Activated T-helper 2 cell treated with anti-CD3 and anti-CD28 coated beads, Interferon-gamma antibody, Interleukin-2, Interleukin-4, amounts not matched to agents 10 μg/mL and 5 μg/mL and 100 μg/mL, durations not matched to agents 14 hours and 24 hours and 36 hours (primary cell): ENCODE results near the gene VSIG2. TPM values are rescaled to one million over a fixed set of nuclear protein-coding genes. Genes with fewer than 3 reads are reported as not detected.

Experiments
- DNase-seq: peaks from one replicate; pipeline ENCODE4 v3.0.0; 2021; ENCODE audit warnings: low spot score
- H3K27ac Mint-ChIP-seq: one replicate; pipeline ENCODE4 v1.8.0; 2021; ENCODE audit warnings: mixed read lengths
- H3K27me3 Mint-ChIP-seq: one replicate; pipeline ENCODE4 v1.8.0; 2021; ENCODE audit warnings: low read depth, mixed read lengths
- H3K36me3 Mint-ChIP-seq: one replicate; pipeline ENCODE4 v1.8.0; 2021; ENCODE audit warnings: low read depth, mixed read lengths
- H3K4me1 Mint-ChIP-seq: one replicate; pipeline ENCODE4 v1.8.0; 2021; ENCODE audit warnings: low read depth, mixed read lengths
- H3K4me3 Mint-ChIP-seq: one replicate; pipeline ENCODE4 v1.8.0; 2021; ENCODE audit warnings: low read depth, mild to moderate bottlenecking, moderate library complexity, mixed read lengths
- H3K9me3 Mint-ChIP-seq: one replicate; pipeline ENCODE4 v1.8.0; 2021; ENCODE audit warnings: mixed read lengths
- intact Hi-C: fragments of 100-400 bp; cut with micrococcal nuclease; formaldehyde crosslinking; loops from one replicate; pipeline ENCODE4 v1.15.1; 2023
- total RNA-seq: library from RNA; stranded (reverse); gene quantifications from 2 replicates; pipeline ENCODE4 v1.2.3, GENCODE V29; 2022

Gene VSIG2
- total RNA-seq, 1 donor from 2014 or later = not detected

DNA sequence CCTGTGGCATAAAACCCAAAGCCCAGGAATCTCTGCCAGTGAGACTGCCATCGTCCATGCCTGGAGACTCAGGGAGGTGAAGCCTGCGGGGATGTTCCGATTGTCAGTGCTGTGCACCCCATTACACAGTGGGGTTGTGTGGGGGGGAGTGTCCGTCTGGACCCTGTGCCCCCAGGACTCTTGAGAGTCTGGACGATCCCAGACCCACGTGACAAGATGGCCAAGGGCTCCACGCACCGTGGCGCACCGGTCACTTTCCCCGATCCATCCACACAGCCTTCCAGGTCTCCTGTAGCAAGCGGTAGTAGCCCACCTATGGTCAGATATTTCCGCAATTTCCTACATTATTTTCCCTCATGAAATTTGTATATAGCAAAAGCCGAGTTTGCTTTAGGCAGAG is 33.3 kb downstream of the VSIG2 start:
- intact Hi-C loops = no loop called here
- no peak for DNase-seq
- Mint-ChIP-seq H3K27ac (no peak overlapping the region), H3K4me3 (no peak overlapping the region), H3K36me3 (no peaks in the 10 kb centered on the region), H3K4me1 (peaks cover 8% of the 10 kb centered on the region), H3K9me3 (no peaks in the 10 kb centered on the region), H3K27me3 (peaks cover 72% of the 10 kb centered on the region)

DNA sequence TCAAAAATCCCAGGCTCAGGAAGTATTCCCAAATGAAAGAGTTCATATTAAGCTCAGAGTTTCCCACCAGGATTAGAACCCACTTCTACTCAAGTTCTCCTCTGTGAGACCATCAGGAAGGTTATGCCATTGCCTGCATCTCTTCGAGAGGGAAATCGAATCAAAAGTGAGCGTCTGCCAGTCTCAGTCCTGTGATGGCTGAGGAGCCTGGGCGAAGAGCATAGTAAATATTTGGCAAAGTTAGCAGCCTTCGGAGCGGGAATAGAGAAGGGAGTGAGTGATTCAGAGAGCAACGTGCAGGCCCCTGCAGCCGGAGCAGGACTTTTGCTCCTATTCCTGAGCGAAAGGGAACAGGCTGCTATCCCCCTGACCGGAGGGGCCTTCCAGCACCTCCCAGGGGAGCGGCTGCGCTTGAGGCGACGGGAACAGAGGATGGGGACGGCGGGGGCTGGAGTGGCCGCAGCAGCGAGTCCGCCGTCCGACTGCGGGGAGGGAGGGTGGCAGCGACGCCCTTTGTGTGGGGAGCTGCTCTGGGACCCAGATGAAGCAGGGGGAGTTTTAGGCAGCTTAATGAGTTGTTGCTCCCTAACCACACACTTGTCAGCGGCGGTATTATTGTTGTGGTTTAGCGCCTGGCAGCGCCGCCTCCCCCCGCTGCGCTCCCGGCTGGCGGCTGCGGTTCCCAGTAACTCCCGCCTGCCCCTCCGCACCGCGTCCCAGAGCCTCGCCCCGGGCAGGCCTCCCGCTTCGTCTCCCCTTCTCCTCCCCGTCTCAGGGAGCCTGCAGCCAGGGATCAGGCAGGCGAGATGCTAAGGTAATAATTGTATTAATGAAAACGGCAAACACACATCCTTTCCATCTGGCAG is 34.0 kb downstream of the VSIG2 start:
- H3K36me3 Mint-ChIP-seq = no peaks in the 10 kb centered on the region
- H3K27me3 Mint-ChIP-seq = peaks cover 66% of the 10 kb centered on the region
- peak overlapping the region; percentile 48 for H3K4me3 Mint-ChIP-seq
- no peak overlapping the region for H3K27ac Mint-ChIP-seq
- intact Hi-C loops = no loop called here
- peaks cover 8% of the 10 kb centered on the region for H3K4me1 Mint-ChIP-seq
- no peak for DNase-seq
- H3K9me3 Mint-ChIP-seq = no peaks in the 10 kb centered on the region

DNA sequence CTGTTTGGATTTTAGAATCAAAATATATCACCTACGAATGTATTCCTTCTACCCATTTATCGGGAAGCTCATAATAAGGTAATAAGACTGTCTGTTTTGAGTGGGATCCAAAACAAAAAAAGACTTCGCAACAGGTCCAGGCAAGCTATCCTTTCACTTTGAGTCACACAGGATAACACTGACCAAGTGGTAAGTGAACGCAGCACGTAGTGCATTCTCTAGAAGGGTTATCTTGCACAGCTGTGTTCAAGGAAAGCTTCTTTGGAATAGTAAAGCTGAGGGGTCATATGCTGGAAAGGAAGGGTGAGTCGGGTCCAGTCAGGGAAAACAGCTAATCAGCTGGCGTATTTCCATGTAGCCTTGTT is 34.7 kb downstream of the VSIG2 start:
- intact Hi-C loops = no loop called here
- no peak for DNase-seq
- Mint-ChIP-seq H3K4me3 (no peak overlapping the region), H3K9me3 (no peaks in the 10 kb centered on the region), H3K4me1 (peaks cover 8% of the 10 kb centered on the region), H3K36me3 (no peaks in the 10 kb centered on the region), H3K27me3 (peaks cover 60% of the 10 kb centered on the region), H3K27ac (no peak overlapping the region)

DNA sequence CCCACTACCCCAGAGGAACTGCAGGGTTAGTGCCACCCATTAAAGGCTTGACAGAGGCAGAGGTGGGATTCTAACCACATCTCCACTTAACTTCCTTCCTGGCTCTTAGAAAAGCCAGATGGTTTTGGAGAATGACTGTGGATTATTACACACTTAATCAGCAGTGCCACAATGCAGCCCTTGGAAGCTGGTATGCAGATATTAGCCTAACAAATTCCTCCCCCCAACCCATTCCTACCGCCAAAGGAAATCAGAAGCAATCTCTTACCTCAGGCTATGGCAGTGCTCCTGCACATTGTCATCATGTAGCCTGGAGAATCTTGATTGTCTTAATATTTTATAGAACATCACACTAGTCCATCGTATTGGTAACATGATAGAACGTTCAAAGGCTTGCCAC is 35.5 kb downstream of the VSIG2 start:
- peaks cover 8% of the 10 kb centered on the region for H3K4me1 Mint-ChIP-seq
- H3K9me3 Mint-ChIP-seq = no peaks in the 10 kb centered on the region
- H3K27me3 Mint-ChIP-seq = peaks cover 53% of the 10 kb centered on the region
- intact Hi-C loops = no loop called here
- no peak overlapping the region for H3K27ac Mint-ChIP-seq
- no peaks in the 10 kb centered on the region for H3K36me3 Mint-ChIP-seq
- H3K4me3 Mint-ChIP-seq = no peak overlapping the region
- DNase-seq = no peak

GRCh38 chr11:124712392-124712791 is 39.7 kb downstream of the VSIG2 start:
- Mint-ChIP-seq H3K4me3 (no peak overlapping the region), H3K27ac (no peak overlapping the region), H3K36me3 (no peaks in the 10 kb centered on the region), H3K27me3 (peaks cover 19% of the 10 kb centered on the region), H3K9me3 (no peaks in the 10 kb centered on the region), H3K4me1 (no peaks in the 10 kb centered on the region)
- no peak for DNase-seq
- intact Hi-C loops = no loop called here

DNA sequence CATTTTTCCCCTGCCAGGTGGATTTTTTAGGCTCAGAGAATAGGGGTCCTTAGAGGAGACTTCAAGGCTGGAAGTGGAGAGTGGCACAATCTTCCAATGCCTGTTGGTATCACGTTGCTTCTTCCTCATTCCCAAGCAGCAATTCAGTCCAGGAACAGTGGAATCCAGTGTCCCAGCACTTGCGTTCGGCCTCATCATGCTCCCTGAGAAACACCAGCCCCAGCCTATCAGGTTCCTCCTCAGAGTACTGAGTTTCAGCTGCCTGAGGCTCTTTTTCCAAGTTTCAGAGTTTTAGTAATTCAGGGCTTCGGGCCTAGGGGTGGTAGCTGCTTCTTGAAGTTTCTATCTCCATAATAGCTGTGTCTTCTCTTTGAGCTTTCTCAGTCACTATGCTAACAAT is 44.2 kb downstream of the VSIG2 start:
- intact Hi-C loops = no loop called here
- Mint-ChIP-seq H3K4me3 (no peak overlapping the region), H3K36me3 (no peaks in the 10 kb centered on the region), H3K27me3 (peaks cover 4% of the 10 kb centered on the region), H3K9me3 (no peaks in the 10 kb centered on the region), H3K27ac (no peak overlapping the region), H3K4me1 (no peaks in the 10 kb centered on the region)
- no peak for DNase-seq

- H3K27ac Mint-ChIP-seq = no peak overlapping the region
- no peaks in the 10 kb centered on the region for H3K4me1 Mint-ChIP-seq
- H3K36me3 Mint-ChIP-seq = no peaks in the 10 kb centered on the region
- no peaks in the 10 kb centered on the region for H3K9me3 Mint-ChIP-seq
- no peak overlapping the region for H3K4me3 Mint-ChIP-seq
- DNase-seq = no peak
- intact Hi-C loops = no loop called here
- H3K27me3 Mint-ChIP-seq = peaks cover 17% of the 10 kb centered on the region
These were observed 52.0 kb downstream of the VSIG2 start for GRCh38 chr11:124700028-124700427.

DNA sequence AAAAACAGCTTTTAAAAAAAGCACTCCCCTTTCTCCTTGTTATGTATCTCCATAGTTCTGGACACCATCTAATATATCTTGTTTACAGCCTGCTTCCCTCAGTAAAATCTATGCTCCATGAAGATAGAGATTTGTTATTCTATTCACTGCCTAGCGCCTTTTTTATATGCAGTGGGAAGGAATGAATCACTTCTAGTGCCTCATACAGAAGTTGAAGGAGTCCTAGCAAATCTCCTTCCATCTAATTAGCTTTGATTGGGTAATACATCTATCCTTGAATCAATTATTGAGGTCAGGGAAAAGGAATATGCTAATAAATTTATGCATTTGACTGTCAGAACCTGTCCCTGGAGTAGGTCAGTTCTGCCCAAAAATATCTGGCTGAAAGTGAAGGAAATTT is 52.5 kb downstream of the VSIG2 start:
- H3K4me3 Mint-ChIP-seq = no peak overlapping the region
- H3K27ac Mint-ChIP-seq = no peak overlapping the region
- H3K27me3 Mint-ChIP-seq = peaks cover 17% of the 10 kb centered on the region
- no peaks in the 10 kb centered on the region for H3K36me3 Mint-ChIP-seq
- intact Hi-C loops = no loop called here
- no peaks in the 10 kb centered on the region for H3K9me3 Mint-ChIP-seq
- no peaks in the 10 kb centered on the region for H3K4me1 Mint-ChIP-seq
- no peak for DNase-seq

Other genes with a start within 250 kb of the VSIG2 start
- gene OR8B12, start 208.6 kb downstream of the VSIG2 start, total RNA-seq = not detected in 2 replicates
- gene OR8A1, start 182.3 kb downstream of the VSIG2 start, total RNA-seq = not detected in 2 replicates
- gene PANX3, start 140.8 kb downstream of the VSIG2 start, total RNA-seq = not detected in 2 replicates
- gene TBRG1, start 129.4 kb downstream of the VSIG2 start, total RNA-seq = 36.1 and 37.4 TPM in 2 replicates
- gene SIAE, start 78.5 kb downstream of the VSIG2 start, total RNA-seq = 5.0 and 5.2 TPM in 2 replicates
- gene SPA17, start 78.4 kb downstream of the VSIG2 start, total RNA-seq = 2.3 and 2.9 TPM in 2 replicates
- gene NRGN, start 12.3 kb downstream of the VSIG2 start, total RNA-seq = 5.0 and 6.7 TPM in 2 replicates
- 0.18 and 0.23 TPM in 2 replicates for gene ESAM, start 10.0 kb upstream of the VSIG2 start, total RNA-seq
- 10.5 and 10.8 TPM in 2 replicates for gene MSANTD2, start 48.2 kb upstream of the VSIG2 start, total RNA-seq
- 9.0 and 10.6 TPM in 2 replicates for gene ROBO3, start 113.2 kb upstream of the VSIG2 start, total RNA-seq
- not detected in 2 replicates for gene ROBO4, start 145.6 kb upstream of the VSIG2 start, total RNA-seq
- gene HEPN1, start 167.0 kb upstream of the VSIG2 start, total RNA-seq = not detected in 2 replicates
- not detected in 2 replicates for gene HEPACAM, start 183.8 kb upstream of the VSIG2 start, total RNA-seq
- gene CCDC15, start 201.9 kb upstream of the VSIG2 start, total RNA-seq = 3.6 and 3.7 TPM in 2 replicates